HCT116 (cell line): ENCODE data around the gene MEIOSIN.
"Not testable (repeated sequence)": the region's sequence is repeated elsewhere in the genome, so short reads cannot be mapped to it uniquely, and the experiment has no call there.

Experiments
- CEBPB ChIP-seq: IDR thresholded peaks from 2 replicates; pipeline ENCODE4 v1.6.1; 2012; ENCODE audit warnings: low read depth
- EZH2 ChIP-seq: fragments of 200-600 bp; sonication (generic); IDR thresholded peaks from 2 replicates; pipeline ENCODE4 v1.6.1; 2017; ENCODE audit warnings: antibody characterized with exemption, mixed run types
- JUND ChIP-seq: IDR thresholded peaks from 2 replicates; pipeline ENCODE4 v1.6.1; 2012
- POLR2A ChIP-seq: IDR thresholded peaks from 2 replicates; pipeline ENCODE4 v1.7.0; 2011; ENCODE audit warnings: borderline replicate concordance; ENCODE audit not compliant: insufficient read depth, insufficient read length; ENCODE audit errors: extremely low read depth
- POLR2AphosphoS5 ChIP-seq: IDR thresholded peaks from 2 replicates; pipeline ENCODE4 v1.6.1; 2011; ENCODE audit warnings: mild to moderate bottlenecking, low read depth, low read length, moderate library complexity
- REST ChIP-seq: IDR thresholded peaks from 2 replicates; pipeline ENCODE4 v1.6.1; 2012; ENCODE audit warnings: low read depth
- SRF ChIP-seq: IDR thresholded peaks from 2 replicates; pipeline ENCODE4 v1.6.1; 2012; ENCODE audit warnings: low read depth
- ZFX ChIP-seq: fragments of 450-650 bp; IDR thresholded peaks from 2 replicates; pipeline ENCODE4 v1.6.1; 2017
- TF ChIP-seq, protein P1 (sequence below), 3 experiments: fragments of 200-600 bp in 1 of 3; sonication (generic) in 1 of 3; IDR thresholded peaks in 2 of 3; conservative IDR thresholded peaks in 1 of 3; 2 replicates each; pipeline ENCODE4 v1.5.1; 2012 to 2017; ENCODE audit warnings: low read depth in 2 of 3, low read length in 2 of 3, antibody characterized with exemption in 1 of 3, borderline replicate concordance in 1 of 3, control low read depth in 1 of 3, mild to moderate bottlenecking in 1 of 3, mixed read lengths in 1 of 3, mixed run types in 1 of 3, moderate library complexity in 1 of 3; ENCODE audit not compliant: insufficient read depth in 1 of 3

DNA sequence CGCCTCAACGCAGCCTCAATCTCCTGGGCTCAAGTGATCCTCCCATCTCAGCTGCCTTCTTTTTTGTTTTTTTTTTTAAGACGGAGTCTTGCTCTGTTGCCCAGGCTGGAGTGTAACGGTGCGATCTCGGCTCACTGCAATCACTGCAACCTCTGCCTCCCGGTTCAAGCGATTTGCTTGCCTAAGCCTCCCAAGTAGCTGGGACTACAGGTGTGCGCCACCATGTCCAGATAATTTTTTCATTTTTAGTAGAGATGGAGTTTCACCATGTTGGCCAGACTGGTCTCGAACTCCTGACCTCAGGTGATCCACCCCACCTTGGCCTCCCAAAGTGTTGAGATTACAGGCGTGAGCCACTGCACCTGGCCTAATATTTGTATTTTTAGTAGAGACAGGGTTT lies 13.2 kb upstream of the MEIOSIN start:
- not testable (repeated sequence) for TF ChIP-seq ZFX, SRF, EZH2, CEBPB, POLR2AphosphoS5, POLR2A, REST, JUND
- TF ChIP-seq, protein P1, sequence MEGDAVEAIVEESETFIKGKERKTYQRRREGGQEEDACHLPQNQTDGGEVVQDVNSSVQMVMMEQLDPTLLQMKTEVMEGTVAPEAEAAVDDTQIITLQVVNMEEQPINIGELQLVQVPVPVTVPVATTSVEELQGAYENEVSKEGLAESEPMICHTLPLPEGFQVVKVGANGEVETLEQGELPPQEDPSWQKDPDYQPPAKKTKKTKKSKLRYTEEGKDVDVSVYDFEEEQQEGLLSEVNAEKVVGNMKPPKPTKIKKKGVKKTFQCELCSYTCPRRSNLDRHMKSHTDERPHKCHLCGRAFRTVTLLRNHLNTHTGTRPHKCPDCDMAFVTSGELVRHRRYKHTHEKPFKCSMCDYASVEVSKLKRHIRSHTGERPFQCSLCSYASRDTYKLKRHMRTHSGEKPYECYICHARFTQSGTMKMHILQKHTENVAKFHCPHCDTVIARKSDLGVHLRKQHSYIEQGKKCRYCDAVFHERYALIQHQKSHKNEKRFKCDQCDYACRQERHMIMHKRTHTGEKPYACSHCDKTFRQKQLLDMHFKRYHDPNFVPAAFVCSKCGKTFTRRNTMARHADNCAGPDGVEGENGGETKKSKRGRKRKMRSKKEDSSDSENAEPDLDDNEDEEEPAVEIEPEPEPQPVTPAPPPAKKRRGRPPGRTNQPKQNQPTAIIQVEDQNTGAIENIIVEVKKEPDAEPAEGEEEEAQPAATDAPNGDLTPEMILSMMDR (IDR thresholded peaks at IDR 0.05 in 2 of 3, conservative IDR thresholded peaks at IDR 0.05 in 1 of 3; ENCODE audit: borderline replicate concordance in 1 of 3, insufficient read depth in 1 of 3, low read depth in 2 of 3, low read length in 2 of 3): not testable (repeated sequence)
